ENCODE results near the gene BMP8B. TPM values are rescaled to one million over a fixed set of nuclear protein-coding genes. Genes with fewer than 3 reads are reported as not detected.
"Not testable (repeated sequence)": the region's sequence is repeated elsewhere in the genome, so short reads cannot be mapped to it uniquely, and the experiment has no call there.

Gene BMP8B
- total RNA-seq, 1 donor = 0.31 TPM

- peaks cover 12% of the 10 kb centered on the region for H3K4me1 ChIP-seq (ENCODE audit: insufficient read depth, low read length)
- no peak overlapping the region for H3K4me3 ChIP-seq (ENCODE audit: low read length)
- H3K27me3 ChIP-seq (ENCODE audit: insufficient read depth, low read length) = no peaks in the 10 kb centered on the region
- H3K9me3 ChIP-seq (ENCODE audit: low read depth, low read length) = no peaks in the 10 kb centered on the region
These were observed 33.5 kb upstream of the BMP8B start for GRCh38 chr1:39822146-39822545.

DNA sequence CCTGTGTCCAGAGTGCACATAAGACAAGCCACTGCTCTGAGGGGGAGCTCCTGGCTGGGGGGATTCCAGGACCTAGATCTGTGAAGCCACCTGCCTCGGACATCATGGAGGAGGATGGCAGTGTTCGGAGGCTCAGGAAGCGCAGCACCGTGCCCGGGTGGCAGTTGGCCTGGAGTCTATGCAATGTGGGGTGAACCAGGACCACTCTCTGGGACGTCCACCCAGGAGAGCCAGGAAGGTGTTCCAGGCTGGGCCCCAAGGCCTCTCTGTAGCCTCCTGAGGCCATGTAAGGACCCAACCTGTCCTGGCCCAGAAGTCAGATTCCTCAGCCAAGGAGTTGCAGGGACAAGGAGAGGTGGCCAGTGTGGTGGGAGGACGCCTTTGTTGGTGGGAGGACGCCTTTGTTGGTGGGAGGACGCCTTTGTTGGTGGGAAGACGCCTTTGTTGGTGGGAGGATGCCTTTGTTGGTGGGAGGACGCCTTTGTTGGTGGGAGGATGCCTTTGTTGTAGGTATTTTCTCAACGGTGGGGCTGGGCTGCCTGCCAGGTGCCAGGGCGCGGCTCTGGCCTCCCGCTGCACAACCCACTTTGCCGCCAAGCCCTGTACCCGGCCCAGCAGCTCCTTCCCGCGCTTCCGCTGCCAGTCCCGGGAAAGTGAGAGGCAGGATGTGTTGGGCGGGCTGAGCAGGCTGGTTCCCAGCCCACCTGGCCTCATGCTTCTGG is 30.6 kb upstream of the BMP8B start:
- H3K4me3 ChIP-seq (ENCODE audit: low read length) = no peak overlapping the region
- H3K4me1 ChIP-seq (ENCODE audit: insufficient read depth, low read length) = peaks cover 10% of the 10 kb centered on the region
- no peaks in the 10 kb centered on the region for H3K9me3 ChIP-seq (ENCODE audit: low read depth, low read length)
- no peaks in the 10 kb centered on the region for H3K27me3 ChIP-seq (ENCODE audit: insufficient read depth, low read length)

GRCh38 chr1:39818482-39818881 is 29.8 kb upstream of the BMP8B start:
- H3K9me3 ChIP-seq (ENCODE audit: low read depth, low read length) = no peaks in the 10 kb centered on the region
- H3K4me3 ChIP-seq (ENCODE audit: low read length) = no peak overlapping the region
- no peaks in the 10 kb centered on the region for H3K27me3 ChIP-seq (ENCODE audit: insufficient read depth, low read length)
- peaks cover 10% of the 10 kb centered on the region for H3K4me1 ChIP-seq (ENCODE audit: insufficient read depth, low read length)

GRCh38 chr1:39817091-39817932 is 28.6 kb upstream of the BMP8B start:
- H3K27me3 ChIP-seq (ENCODE audit: insufficient read depth, low read length); H3K4me3 ChIP-seq (ENCODE audit: low read length); H3K9me3 ChIP-seq (ENCODE audit: low read depth, low read length): not testable (repeated sequence)
- H3K4me1 ChIP-seq (ENCODE audit: insufficient read depth, low read length) = peaks cover 10% of the 10 kb centered on the region

DNA sequence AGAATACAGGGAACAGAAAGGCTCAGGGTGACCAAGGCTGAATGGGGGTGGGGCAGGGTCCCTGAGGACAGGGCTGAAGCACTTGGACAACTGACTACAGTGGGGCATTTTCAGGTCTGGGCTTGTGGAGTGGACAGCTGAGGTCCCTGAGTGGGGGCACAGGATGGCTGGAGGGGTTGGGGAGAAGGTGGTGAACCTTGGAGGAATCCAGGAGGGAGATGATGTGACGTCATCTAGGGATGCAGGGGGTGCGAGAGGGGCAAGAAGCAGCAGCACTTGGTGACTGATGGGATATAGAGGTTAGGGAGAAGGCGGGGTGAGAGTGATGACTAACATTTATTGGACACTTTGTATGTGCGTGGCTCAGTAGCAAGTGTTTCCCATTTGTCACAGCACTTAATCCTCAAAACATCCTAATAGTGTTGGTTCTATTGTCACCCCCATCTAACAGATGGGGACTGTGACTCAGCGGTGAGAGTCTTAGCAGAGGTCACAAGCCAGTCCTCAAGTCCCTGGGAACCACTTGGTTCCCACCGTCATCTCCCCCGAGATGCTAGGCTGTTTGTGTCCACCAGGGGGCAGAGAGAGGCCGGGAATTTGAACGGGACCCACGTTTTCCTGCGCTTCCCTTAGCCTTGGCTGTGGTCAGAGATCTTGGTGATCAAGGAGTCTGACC is 27.9 kb upstream of the BMP8B start:
- H3K27me3 ChIP-seq (ENCODE audit: insufficient read depth, low read length) = no peaks in the 10 kb centered on the region
- H3K9me3 ChIP-seq (ENCODE audit: low read depth, low read length) = no peaks in the 10 kb centered on the region
- no peak overlapping the region for H3K4me3 ChIP-seq (ENCODE audit: low read length)
- H3K4me1 ChIP-seq (ENCODE audit: insufficient read depth, low read length) = peaks cover 10% of the 10 kb centered on the region

GRCh38 chr1:39812913-39813312 is 24.2 kb upstream of the BMP8B start:
- no peaks in the 10 kb centered on the region for H3K27me3 ChIP-seq (ENCODE audit: insufficient read depth, low read length)
- H3K4me1 ChIP-seq (ENCODE audit: insufficient read depth, low read length) = peaks cover 10% of the 10 kb centered on the region
- no peaks in the 10 kb centered on the region for H3K9me3 ChIP-seq (ENCODE audit: low read depth, low read length)
- no peak overlapping the region for H3K4me3 ChIP-seq (ENCODE audit: low read length)

GRCh38 chr1:39808784-39809517 is 20.3 kb upstream of the BMP8B start:
- Histone ChIP-seq H3K4me3 (ENCODE audit: low read length) (no peak overlapping the region), H3K9me3 (ENCODE audit: low read depth, low read length) (no peaks in the 10 kb centered on the region), H3K4me1 (ENCODE audit: insufficient read depth, low read length) (peaks cover 5% of the 10 kb centered on the region), H3K27me3 (ENCODE audit: insufficient read depth, low read length) (no peaks in the 10 kb centered on the region)

DNA sequence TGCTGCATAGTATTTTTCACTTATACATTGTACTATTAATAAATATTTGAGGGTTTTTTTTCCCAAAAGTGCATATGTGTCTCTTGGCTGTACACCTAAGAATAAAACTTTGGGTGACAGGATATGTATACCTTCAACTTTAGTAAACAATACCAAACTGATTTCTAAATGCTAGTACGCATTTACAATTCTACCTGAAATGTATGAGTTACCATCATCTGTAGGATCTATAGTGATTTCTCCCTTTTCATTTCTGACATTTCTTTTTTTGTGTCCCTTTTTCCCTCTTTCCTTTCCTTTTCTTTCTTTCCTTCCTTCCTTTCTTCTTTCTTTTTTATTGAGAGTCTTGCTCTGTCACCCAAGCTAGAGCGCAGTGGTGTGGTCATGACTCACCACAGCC is 16.7 kb upstream of the BMP8B start:
- H3K9me3 ChIP-seq (ENCODE audit: low read depth, low read length) = no peaks in the 10 kb centered on the region
- peaks cover 18% of the 10 kb centered on the region for H3K4me1 ChIP-seq (ENCODE audit: insufficient read depth, low read length)
- H3K4me3 ChIP-seq (ENCODE audit: low read length) = no peak overlapping the region
- H3K27me3 ChIP-seq (ENCODE audit: insufficient read depth, low read length) = no peaks in the 10 kb centered on the region

DNA sequence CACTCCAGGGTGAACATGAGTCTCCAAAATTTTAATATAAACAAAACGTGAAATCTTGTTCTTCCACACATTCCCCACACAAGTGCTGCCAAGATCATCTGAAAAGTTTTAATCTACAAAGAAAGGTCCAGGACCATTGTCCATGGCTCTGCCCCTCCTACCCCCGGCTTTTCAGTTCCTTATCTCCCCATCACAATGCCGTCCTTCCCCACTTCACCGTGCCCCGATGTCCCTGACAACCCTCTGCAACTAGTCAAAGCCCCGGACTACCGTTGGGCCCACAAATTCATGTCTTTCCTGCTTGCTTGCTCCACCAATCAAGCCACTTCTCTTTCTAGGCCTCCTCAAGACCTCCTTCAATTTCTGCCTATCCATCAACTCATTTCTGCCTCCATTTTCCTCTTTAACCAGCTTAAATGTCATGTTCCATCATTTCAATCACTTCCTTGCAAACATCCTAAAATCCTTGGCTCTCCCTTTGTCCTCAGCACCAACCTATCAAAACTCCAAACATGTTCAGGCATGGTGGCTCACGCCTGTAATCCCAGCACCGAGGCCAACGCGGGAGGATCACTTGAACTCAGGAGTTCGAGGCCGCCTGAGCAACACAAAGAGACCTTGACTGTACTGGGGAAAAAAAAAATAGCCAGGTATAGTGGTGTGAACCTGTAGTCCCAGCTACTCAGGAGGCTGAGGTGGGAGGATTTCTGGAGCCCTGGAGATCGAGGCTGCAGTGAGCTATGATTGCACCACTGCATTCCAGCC is 14.0 kb upstream of the BMP8B start:
- H3K4me3 ChIP-seq (ENCODE audit: low read length) = no peak overlapping the region
- peaks cover 31% of the 10 kb centered on the region for H3K4me1 ChIP-seq (ENCODE audit: insufficient read depth, low read length)
- no peaks in the 10 kb centered on the region for H3K27me3 ChIP-seq (ENCODE audit: insufficient read depth, low read length)
- H3K9me3 ChIP-seq (ENCODE audit: low read depth, low read length) = no peaks in the 10 kb centered on the region

- no peak overlapping the region for H3K4me3 ChIP-seq (ENCODE audit: low read length)
- no peaks in the 10 kb centered on the region for H3K9me3 ChIP-seq (ENCODE audit: low read depth, low read length)
- peaks cover 35% of the 10 kb centered on the region for H3K4me1 ChIP-seq (ENCODE audit: insufficient read depth, low read length)
- H3K27me3 ChIP-seq (ENCODE audit: insufficient read depth, low read length) = no peaks in the 10 kb centered on the region
These were observed 11.8 kb upstream of the BMP8B start for GRCh38 chr1:39800471-39800835.

DNA sequence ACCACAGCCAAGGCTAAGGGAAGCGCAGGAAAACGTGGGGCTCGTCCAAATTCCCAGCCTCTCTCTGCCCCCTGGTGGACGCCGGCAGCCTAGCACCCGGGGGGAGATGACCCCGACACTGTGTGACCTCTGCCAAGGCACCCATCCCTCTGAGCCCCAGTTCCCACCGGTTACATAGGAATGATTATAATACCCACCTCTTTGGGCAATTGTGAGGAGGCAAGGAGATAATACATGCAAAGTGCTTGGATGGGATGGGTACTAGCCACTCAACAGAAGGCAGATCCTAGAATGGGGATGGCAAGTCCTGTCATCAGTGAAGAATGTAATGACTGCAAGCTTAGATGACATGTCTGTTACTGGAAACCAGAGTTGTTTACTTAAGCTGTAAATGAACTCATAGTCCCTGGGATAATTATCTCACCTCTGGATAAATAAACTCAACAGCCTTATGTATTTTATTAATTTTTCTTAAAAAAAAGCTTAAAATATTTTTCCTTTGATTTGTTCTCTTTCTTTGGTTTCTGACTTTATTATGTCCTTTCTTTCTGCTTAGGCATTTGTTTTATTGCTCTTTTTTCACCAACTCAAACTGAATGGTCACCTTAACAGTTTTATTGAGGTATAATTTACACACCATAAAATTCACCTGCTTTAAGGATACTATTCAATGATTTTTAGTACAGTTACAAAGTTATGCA is 11.3 kb upstream of the BMP8B start:
- H3K4me3 ChIP-seq (ENCODE audit: low read length) = peak overlapping the region; percentile 17
- no peaks in the 10 kb centered on the region for H3K9me3 ChIP-seq (ENCODE audit: low read depth, low read length)
- H3K4me1 ChIP-seq (ENCODE audit: insufficient read depth, low read length) = peaks cover 35% of the 10 kb centered on the region
- no peaks in the 10 kb centered on the region for H3K27me3 ChIP-seq (ENCODE audit: insufficient read depth, low read length)

- H3K9me3 ChIP-seq (ENCODE audit: low read depth, low read length); H3K27me3 ChIP-seq (ENCODE audit: insufficient read depth, low read length): not testable (repeated sequence)
- Histone ChIP-seq H3K4me1 (ENCODE audit: insufficient read depth, low read length) (peaks cover 31% of the 10 kb centered on the region), H3K4me3 (ENCODE audit: low read length) (peak overlapping the region; percentile 17)
These were observed 10.4 kb upstream of the BMP8B start for GRCh38 chr1:39798859-39799769.

GRCh38 chr1:39795651-39796050 is 7.0 kb upstream of the BMP8B start:
- Histone ChIP-seq H3K4me3 (ENCODE audit: low read length) (no peak overlapping the region), H3K4me1 (ENCODE audit: insufficient read depth, low read length) (peaks cover 24% of the 10 kb centered on the region), H3K9me3 (ENCODE audit: low read depth, low read length) (no peaks in the 10 kb centered on the region), H3K27me3 (ENCODE audit: insufficient read depth, low read length) (no peaks in the 10 kb centered on the region)
